GM19395 (cell line): ENCODE results near the gene IL10.

Experiments used
- ATAC-seq: cut with Tn5 transposase; IDR thresholded peaks from one replicate; pipeline ENCODE4 v1.9.1; 2021; ENCODE audit warnings: mild to moderate bottlenecking, moderate library complexity; ENCODE audit not compliant: unreplicated experiment

The IL10 gene

DNA sequence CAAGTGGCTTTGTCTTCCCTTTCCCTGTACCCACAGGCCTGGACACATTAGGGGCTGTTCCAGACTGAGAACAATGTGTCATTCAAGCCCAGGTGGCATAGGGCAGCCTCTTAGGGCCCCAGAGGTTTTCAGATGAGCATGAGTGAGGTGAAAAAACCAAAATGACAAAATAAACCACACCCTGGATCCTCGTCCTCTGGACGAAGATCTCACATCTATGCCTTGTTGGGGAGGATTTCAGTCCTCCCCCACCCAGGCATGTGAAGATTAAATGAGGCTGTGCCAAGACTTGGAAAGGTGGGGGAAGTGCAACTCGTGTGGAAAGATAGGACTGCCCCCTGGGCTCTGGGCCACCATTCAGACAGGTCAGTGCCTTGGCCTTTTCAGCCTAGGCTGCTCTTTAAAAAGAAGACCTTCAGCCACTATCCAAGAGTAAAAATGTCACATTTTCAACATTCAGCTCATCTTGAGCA is 34.5 kb downstream of the IL10 start:
- ATAC-seq: no peak

DNA sequence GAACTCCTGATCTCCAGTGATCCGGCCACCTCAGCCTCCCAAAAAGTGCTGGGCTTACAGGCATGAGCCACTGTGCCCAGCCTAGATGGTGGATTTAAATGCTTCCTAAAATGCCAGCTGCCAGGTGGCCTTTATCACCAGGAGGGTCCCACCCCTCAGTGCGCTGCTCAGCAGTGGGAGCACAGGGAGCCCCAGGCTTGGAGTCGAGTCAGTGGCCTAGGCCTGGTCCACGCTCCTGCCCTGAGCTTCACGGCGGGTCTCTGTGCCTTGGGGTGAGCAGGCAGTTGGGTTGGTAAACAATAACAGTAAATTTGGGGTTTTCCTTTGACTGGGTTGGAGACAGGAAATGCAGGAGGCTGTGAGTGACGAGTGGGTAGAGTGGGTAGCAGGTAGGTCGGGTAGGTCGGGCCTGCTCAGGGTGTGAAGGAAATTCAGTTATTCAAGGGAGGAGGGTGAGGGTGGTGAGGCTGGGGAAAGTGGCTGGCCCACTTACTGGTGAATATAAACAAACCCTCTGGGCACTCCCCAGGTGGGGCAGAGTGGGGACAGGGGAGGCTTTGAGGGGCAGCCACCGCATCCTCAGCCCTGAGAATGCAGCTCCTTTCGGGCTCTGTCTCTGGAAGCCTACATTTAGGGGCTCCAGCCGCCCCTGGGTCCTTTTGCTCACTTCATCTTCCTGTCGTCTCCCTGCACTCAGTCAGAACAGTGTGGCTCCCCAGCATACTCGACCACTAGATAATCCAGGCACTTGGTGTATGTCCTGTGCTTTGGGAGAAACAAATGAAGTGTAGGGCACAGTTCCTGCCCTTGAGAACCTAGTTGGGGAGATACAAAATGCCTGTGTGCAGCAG is 35.2 kb downstream of the IL10 start:
- no peak for ATAC-seq

GRCh38 chr1:206735553-206736031 is 36.7 kb downstream of the IL10 start:
- no peak for ATAC-seq

- peak; percentile 34 for ATAC-seq
Measured at GRCh38 chr1:206734499-206735142, 37.7 kb downstream of the IL10 start.

DNA sequence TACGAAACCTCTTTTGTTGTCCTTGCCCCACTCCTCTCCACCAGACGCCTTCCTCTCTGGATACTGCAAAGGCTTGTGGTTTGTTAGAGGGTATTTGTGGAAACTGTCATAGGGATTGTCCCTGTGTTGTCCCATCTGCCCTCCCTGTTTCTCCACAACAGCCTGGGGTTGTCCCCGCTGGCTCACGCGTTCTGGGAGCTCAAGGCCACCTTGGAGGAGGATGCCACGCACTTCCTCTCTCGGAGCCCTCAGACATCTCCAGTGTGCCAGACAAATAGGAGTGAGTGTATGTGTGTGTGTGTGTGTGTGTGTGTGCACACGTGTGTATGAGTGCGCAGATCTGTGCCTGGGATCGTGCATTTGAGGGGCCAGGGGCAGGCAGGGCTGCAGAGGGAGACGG is 39.3 kb downstream of the IL10 start:
- no peak for ATAC-seq

DNA sequence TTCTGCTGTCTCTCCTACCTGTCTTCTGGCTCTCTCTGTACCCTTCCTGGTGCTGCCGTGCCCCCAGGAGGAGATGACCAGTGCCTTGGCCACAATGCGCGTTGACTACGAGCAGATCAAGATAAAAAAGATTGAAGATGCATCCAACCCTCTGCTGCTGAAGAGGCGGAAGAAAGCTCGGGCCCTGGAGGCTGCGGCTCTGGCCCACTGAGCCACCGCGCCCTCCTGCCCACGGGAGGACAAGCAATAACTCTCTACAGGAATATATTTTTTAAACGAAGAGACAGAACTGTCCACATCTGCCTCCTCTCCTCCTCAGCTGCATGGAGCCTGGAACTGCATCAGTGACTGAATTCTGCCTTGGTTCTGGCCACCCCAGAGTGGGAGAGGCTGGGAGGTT is 39.8 kb downstream of the IL10 start:
- no peak for ATAC-seq

- no peak for ATAC-seq
Measured at GRCh38 chr1:206729507-206729906, 42.8 kb downstream of the IL10 start.

GRCh38 chr1:206729050-206729449 is 43.2 kb downstream of the IL10 start:
- no peak for ATAC-seq

- no peak for ATAC-seq
Measured at GRCh38 chr1:206728697-206728987, 43.7 kb downstream of the IL10 start.

DNA sequence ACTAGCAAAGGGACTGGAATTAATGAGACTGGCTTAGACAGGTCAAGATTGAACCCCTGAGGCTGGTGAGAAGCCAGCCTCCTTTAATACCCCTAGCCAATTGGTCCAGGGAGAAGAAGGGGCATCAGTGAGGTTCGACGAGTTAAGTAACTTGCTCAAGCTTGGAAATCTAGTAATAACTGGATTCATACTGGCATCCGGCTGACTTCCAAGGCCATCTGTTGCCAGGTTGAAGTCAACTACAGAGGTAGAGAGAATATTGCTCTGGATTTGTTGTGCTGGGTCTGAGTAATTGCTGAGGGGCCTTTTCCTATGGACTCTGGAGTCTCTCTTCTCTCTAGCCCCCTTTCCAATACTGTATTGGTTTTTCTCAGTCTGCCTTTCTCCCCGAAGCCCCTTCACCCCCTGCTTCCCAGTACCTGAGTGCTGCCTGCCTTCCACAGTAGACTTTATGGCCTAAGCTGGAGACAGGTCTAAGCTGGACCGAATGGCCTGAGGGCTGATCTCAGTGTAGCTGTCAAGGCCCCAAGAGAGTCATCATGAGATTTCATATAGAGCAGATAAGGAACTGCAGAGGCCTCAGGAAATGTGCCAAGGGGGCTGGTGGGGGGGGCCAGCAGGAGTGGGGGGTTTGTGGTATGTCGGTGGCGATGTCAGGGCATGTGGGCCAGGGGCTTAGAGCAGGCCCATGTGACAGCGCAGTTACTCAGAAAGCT is 44.2 kb downstream of the IL10 start:
- ATAC-seq: no peak

DNA sequence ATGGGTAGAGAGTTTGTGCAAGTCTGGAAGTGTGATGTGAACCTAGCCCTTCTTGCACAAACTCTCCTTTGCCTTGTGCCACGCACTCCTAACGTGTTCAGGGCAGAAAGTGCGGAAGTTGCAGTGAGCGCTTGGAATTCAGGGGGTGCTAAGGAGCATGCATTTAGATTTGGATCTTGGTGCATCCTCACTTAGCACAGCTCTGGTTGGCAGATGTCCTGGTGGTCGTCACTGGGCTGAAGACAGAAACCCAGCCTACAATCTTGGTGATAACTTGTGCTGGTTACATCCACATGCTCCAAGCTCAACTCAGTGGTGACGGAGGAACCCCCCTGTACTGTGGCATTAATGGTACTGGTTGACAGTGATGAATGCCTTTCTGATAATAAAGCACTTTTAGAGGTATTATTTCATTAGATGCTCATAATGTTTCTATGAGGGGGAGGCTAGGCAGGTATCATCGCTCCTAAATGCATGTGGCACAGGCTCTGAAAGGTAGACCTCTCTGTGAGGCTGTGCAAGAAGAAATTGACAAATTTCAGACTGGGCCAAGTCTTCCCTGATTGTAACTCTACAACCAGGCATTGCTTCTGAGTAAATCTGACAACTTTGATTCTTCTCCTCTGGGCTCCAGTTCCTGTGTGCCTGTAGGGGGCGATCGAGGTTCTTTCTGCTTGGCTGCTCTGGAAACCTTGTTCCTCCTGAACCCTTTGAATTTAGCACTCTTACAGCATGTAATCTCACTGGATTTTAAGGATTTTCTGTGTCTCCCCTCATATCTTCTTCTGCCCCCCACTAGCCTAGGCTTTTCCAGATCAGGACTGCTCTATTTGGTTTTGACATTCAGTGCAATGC is 47.0 kb downstream of the IL10 start:
- ATAC-seq: no peak

- ATAC-seq: no peak
Measured at GRCh38 chr1:206723805-206724472, 48.4 kb downstream of the IL10 start.

DNA sequence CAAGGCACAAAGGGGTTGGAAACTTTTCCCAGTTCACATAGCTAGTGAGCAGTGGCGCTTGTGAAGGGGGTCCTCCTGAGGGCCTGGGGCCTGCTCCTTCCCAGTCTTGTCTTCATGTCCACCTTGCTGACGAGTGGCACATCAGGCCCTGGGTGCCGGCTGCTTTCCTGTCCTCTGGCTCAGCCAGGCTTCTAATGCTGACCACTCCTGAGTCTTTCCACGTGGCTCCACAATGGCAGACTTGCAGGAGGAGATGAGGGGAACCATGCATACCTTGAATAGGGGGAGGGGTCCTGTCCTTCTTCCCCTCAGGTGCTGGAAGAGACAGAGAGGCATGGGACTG is 48.9 kb downstream of the IL10 start:
- ATAC-seq: no peak

- no peak for ATAC-seq
Measured at GRCh38 chr1:206722751-206723461, 49.4 kb downstream of the IL10 start.

GRCh38 chr1:206721454-206721853 is 50.8 kb downstream of the IL10 start:
- ATAC-seq: no peak

- peak; percentile 38 for ATAC-seq
Measured at GRCh38 chr1:206719169-206719839, 53.0 kb downstream of the IL10 start.

- ATAC-seq: no peak
Measured at GRCh38 chr1:206717674-206717989, 54.7 kb downstream of the IL10 start.
